ENCODE results near the gene HSF2.
"Not testable (repeated sequence)": the region's sequence is repeated elsewhere in the genome, so short reads cannot be mapped to it uniquely, and the experiment has no call there.

The HSF2 gene

GRCh38 chr6:122400462-122401089, 1.1 kb downstream of the HSF2 start:
- DNase-seq: no peak

GRCh38 chr6:122401104-122401503, 1.7 kb downstream of the HSF2 start:
- no peak for DNase-seq

GRCh38 chr6:122404444-122404843, 5.0 kb downstream of the HSF2 start:
- DNase-seq: no peak

- no peak for DNase-seq
These were observed 6.0 kb downstream of the HSF2 start for GRCh38 chr6:122405417-122405816.

- DNase-seq: no peak
These were observed 6.7 kb downstream of the HSF2 start for GRCh38 chr6:122406187-122406586.

- no peak for DNase-seq
These were observed 8.3 kb downstream of the HSF2 start for GRCh38 chr6:122407712-122408111.

GRCh38 chr6:122408240-122408639, 8.8 kb downstream of the HSF2 start:
- DNase-seq: no peak

GRCh38 chr6:122408702-122409458, 9.4 kb downstream of the HSF2 start:
- DNase-seq: no peak

GRCh38 chr6:122412001-122412400, 12.5 kb downstream of the HSF2 start:
- no peak for DNase-seq

GRCh38 chr6:122416825-122417224, 17.4 kb downstream of the HSF2 start:
- no peak for DNase-seq

GRCh38 chr6:122422003-122422402, 22.6 kb downstream of the HSF2 start:
- DNase-seq: no peak

- no peak for DNase-seq
These were observed 23.3 kb downstream of the HSF2 start for GRCh38 chr6:122422614-122423267.

- no peak for DNase-seq
These were observed 24.3 kb downstream of the HSF2 start for GRCh38 chr6:122423734-122424133.

GRCh38 chr6:122426597-122426996, 27.1 kb downstream of the HSF2 start:
- no peak for DNase-seq

- no peak for DNase-seq
These were observed 29.3 kb downstream of the HSF2 start for GRCh38 chr6:122428781-122429180.

- no peak for DNase-seq
These were observed 29.9 kb downstream of the HSF2 start for GRCh38 chr6:122429323-122429722.

GRCh38 chr6:122431780-122432179, 32.3 kb downstream of the HSF2 start:
- no peak for DNase-seq

- DNase-seq: no peak
These were observed 33.4 kb downstream of the HSF2 start for GRCh38 chr6:122432816-122433215.

GRCh38 chr6:122438975-122439374, 39.5 kb downstream of the HSF2 start:
- DNase-seq: no peak

- no peak for DNase-seq
These were observed 45.8 kb downstream of the HSF2 start for GRCh38 chr6:122445274-122445673.

GRCh38 chr6:122449069-122449468, 49.6 kb downstream of the HSF2 start:
- no peak for DNase-seq

GRCh38 chr6:122452509-122452908, 53.1 kb downstream of the HSF2 start:
- DNase-seq: no peak

- no peak for DNase-seq
These were observed 55.2 kb downstream of the HSF2 start for GRCh38 chr6:122454673-122455072.

GRCh38 chr6:122455116-122455515, 55.7 kb downstream of the HSF2 start:
- DNase-seq: not testable (repeated sequence)

Measured in NCI-H510A (cell line).